Activated CD8-positive, alpha-beta T cell treated with anti-CD3 and anti-CD28 coated beads for 36 hours (primary cell): ENCODE results near the gene DAAM1. TPM values are rescaled to one million over a fixed set of nuclear protein-coding genes. Genes with fewer than 3 reads are reported as not detected.

Experiments used
- ATAC-seq: fragments of 200-7000 bp; cut with Tn5 transposase; one replicate; pipeline ENCODE4 v1.10.0; 2021; ENCODE audit warnings: mild to moderate bottlenecking, moderate library complexity
- CTCF ChIA-PET: fragments of 350-600 bp; sonication (Branson Sonifier 250); formaldehyde crosslinking; loops from one replicate; lab custom pipeline; 2021; ENCODE audit warnings: antibody characterized with exemption; lab: Charles Lee
- POLR2A ChIA-PET: fragments of 350-600 bp; sonication (Branson Sonifier 250); formaldehyde crosslinking; loops from one replicate; lab custom pipeline; 2021; ENCODE audit warnings: antibody characterized with exemption; lab: Charles Lee
- DNase-seq: peaks from one replicate; pipeline ENCODE4 v3.0.0-alpha.2; 2020
- H3K27ac Mint-ChIP-seq: one replicate; pipeline ENCODE4 v1.8.0; 2021; ENCODE audit warnings: mild to moderate bottlenecking, mixed read lengths
- H3K27me3 Mint-ChIP-seq: one replicate; pipeline ENCODE4 v1.8.0; 2021; ENCODE audit warnings: mixed read lengths
- H3K36me3 Mint-ChIP-seq: one replicate; pipeline ENCODE4 v1.8.0; 2021; ENCODE audit warnings: low read depth, mixed read lengths
- H3K4me1 Mint-ChIP-seq: one replicate; pipeline ENCODE4 v1.8.0; 2021; ENCODE audit warnings: low read depth, mixed read lengths
- H3K4me3 Mint-ChIP-seq: one replicate; pipeline ENCODE4 v1.8.0; 2021; ENCODE audit warnings: mild to moderate bottlenecking, moderate library complexity, mixed read lengths
- H3K9me3 Mint-ChIP-seq: one replicate; pipeline ENCODE4 v1.8.0; 2021; ENCODE audit warnings: mixed read lengths
- CTCF ChIP-seq: fragments of 200-600 bp; IDR thresholded peaks from one replicate; pipeline ENCODE4 v1.8.0; 2022; ENCODE audit warnings: antibody characterized with exemption, mild to moderate bottlenecking
- intact Hi-C: fragments of 100-400 bp; cut with micrococcal nuclease; formaldehyde crosslinking; loops from one replicate; pipeline ENCODE4 v1.10.0; 2022
- total RNA-seq, 2 experiments: library from RNA; stranded (reverse); gene quantifications; one replicate each; pipeline ENCODE4 v1.2.3, GENCODE V29; 2021

DAAM1 gene
- total RNA-seq, 2 experiments from 2014 or later: 7.2 to 9.9 TPM

- Mint-ChIP-seq H3K9me3 (no peaks in the 10 kb centered on the region), H3K4me1 (peaks cover 8% of the 10 kb centered on the region), H3K27me3 (no peaks in the 10 kb centered on the region), H3K4me3 (no peak overlapping the region), H3K36me3 (peaks cover 14% of the 10 kb centered on the region), H3K27ac (no peak overlapping the region)
- POLR2A ChIA-PET: interaction anchor here (0.7 to 0.8 kb wide), 2 partner anchors 8 to 79 kb away, joined by 3 to 5 read pairs; no protein-coding TSS in a partner anchor
- DNase-seq: no peak
- no peak for TF ChIP-seq CTCF
- no peak for ATAC-seq
- intact Hi-C loops: no loop called here
- CTCF ChIA-PET: no interaction called here
Observed at GRCh38 chr14:59294662-59294992, 106.2 kb downstream of the DAAM1 start.

- Mint-ChIP-seq H3K36me3 (peaks cover 14% of the 10 kb centered on the region), H3K4me3 (no peak overlapping the region), H3K27ac (no peak overlapping the region), H3K4me1 (peaks cover 13% of the 10 kb centered on the region), H3K27me3 (no peaks in the 10 kb centered on the region), H3K9me3 (no peaks in the 10 kb centered on the region)
- CTCF ChIA-PET: no interaction called here
- TF ChIP-seq CTCF: no peak
- intact Hi-C loops: no loop called here
- DNase-seq: no peak
- no peak for ATAC-seq
- POLR2A ChIA-PET: no interaction called here
Observed at GRCh38 chr14:59295951-59296350, 107.5 kb downstream of the DAAM1 start.

- ChIA-PET CTCF (no interaction called here), POLR2A (no interaction called here)
- ATAC-seq: no peak
- H3K9me3 Mint-ChIP-seq: no peaks in the 10 kb centered on the region
- no peak for DNase-seq
- H3K27me3 Mint-ChIP-seq: no peaks in the 10 kb centered on the region
- H3K4me1 Mint-ChIP-seq: peaks cover 18% of the 10 kb centered on the region
- no peak for TF ChIP-seq CTCF
- H3K4me3 Mint-ChIP-seq: no peak overlapping the region
- no peak overlapping the region for H3K27ac Mint-ChIP-seq
- H3K36me3 Mint-ChIP-seq: peaks cover 14% of the 10 kb centered on the region
- intact Hi-C loops: no loop called here
Observed at GRCh38 chr14:59296508-59296907, 108.0 kb downstream of the DAAM1 start.

- CTCF ChIA-PET: no interaction called here
- ATAC-seq: no peak
- Mint-ChIP-seq H3K4me3 (no peak overlapping the region), H3K27me3 (no peaks in the 10 kb centered on the region), H3K4me1 (peaks cover 24% of the 10 kb centered on the region), H3K9me3 (no peaks in the 10 kb centered on the region), H3K27ac (no peak overlapping the region), H3K36me3 (peaks cover 10% of the 10 kb centered on the region)
- intact Hi-C loops: no loop called here
- POLR2A ChIA-PET: no interaction called here
- DNase-seq: no peak
- no peak for TF ChIP-seq CTCF
Observed at GRCh38 chr14:59297071-59297776, 108.8 kb downstream of the DAAM1 start.

GRCh38 chr14:59299731-59300130, 111.3 kb downstream of the DAAM1 start:
- Mint-ChIP-seq H3K9me3 (no peaks in the 10 kb centered on the region), H3K27me3 (no peaks in the 10 kb centered on the region), H3K4me1 (peaks cover 24% of the 10 kb centered on the region), H3K27ac (no peak overlapping the region), H3K4me3 (no peak overlapping the region), H3K36me3 (peaks cover 2% of the 10 kb centered on the region)
- ChIA-PET CTCF (interaction anchor here (0.7 kb wide), 1 partner anchor 11 kb away, joined by 3 read pairs; no protein-coding TSS in a partner anchor), POLR2A (interaction anchor here (1.0 kb wide), 1 partner anchor 9 kb away, joined by 3 read pairs; no protein-coding TSS in a partner anchor)
- DNase-seq (no peak), ATAC-seq (no peak)
- intact Hi-C loops: no loop called here
- no peak for TF ChIP-seq CTCF
